Activated naive CD8-positive, alpha-beta T cell treated with anti-CD3 and anti-CD28 coated beads, Interleukin-2, amount 10 ng/mL, durations not matched to agents 7 days and 5 days (primary cell): ENCODE data around the gene LRP1B. TPM values are rescaled to one million over a fixed set of nuclear protein-coding genes. Genes with fewer than 3 reads are reported as not detected.

Source experiments
- ATAC-seq: fragments of 150-1000 bp; cut with Tn5 transposase; one replicate; pipeline ENCODE4 v1.10.0; 2021; ENCODE audit warnings: low read depth, moderate library complexity
- POLR2A ChIA-PET: fragments of 350-600 bp; sonication (Branson Sonifier 250); formaldehyde crosslinking; loops from one replicate; lab custom pipeline; 2021; ENCODE audit warnings: antibody characterized with exemption; lab: Charles Lee
- DNase-seq: peaks from one replicate; pipeline ENCODE4 v3.0.0; 2021
- H3K27ac Mint-ChIP-seq: one replicate; pipeline ENCODE4 v1.8.0; 2022; ENCODE audit warnings: mild to moderate bottlenecking, mixed read lengths
- H3K27me3 Mint-ChIP-seq: one replicate; pipeline ENCODE4 v1.8.0; 2022; ENCODE audit warnings: mild to moderate bottlenecking, moderate library complexity, mixed read lengths
- H3K36me3 Mint-ChIP-seq: one replicate; pipeline ENCODE4 v1.8.0; 2021; ENCODE audit warnings: mild to moderate bottlenecking, mixed read lengths
- H3K4me1 Mint-ChIP-seq: one replicate; pipeline ENCODE4 v1.8.0; 2021; ENCODE audit warnings: mixed read lengths
- H3K4me3 Mint-ChIP-seq: one replicate; pipeline ENCODE4 v1.8.0; 2022; ENCODE audit warnings: mild to moderate bottlenecking, moderate library complexity, mixed read lengths
- H3K9me3 Mint-ChIP-seq: one replicate; pipeline ENCODE4 v1.8.0; 2021; ENCODE audit warnings: mixed read lengths
- total RNA-seq, 2 experiments: library from RNA; stranded (reverse); gene quantifications; one replicate each; pipeline ENCODE4 v1.2.3, GENCODE V29; 2021

Gene LRP1B
- total RNA-seq, 2 experiments from 2014 or later: not detected

DNA sequence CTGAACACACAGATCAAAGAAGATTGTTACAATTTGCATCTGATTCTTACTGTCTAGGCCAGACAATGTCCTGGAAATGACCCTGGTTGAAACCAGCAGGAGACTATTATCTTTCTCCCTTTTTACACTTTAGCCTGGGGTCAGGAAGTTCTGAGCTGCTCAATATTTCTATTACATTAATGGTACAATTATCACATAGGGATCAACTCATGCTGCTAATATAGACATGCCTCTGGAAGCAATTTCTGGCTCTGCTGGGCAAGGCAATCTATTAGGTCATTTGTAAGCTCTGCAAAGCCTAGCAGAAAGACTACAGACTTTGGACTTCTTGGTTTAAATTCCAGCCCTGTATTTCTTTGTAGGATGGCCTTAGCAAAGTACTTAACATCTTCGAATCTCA is 205.3 kb downstream of the LRP1B start:
- Mint-ChIP-seq H3K4me3 (no peak overlapping the region), H3K36me3 (no peaks in the 10 kb centered on the region), H3K9me3 (peaks cover 2% of the 10 kb centered on the region), H3K27me3 (no peaks in the 10 kb centered on the region), H3K27ac (no peak overlapping the region), H3K4me1 (no peaks in the 10 kb centered on the region)
- DNase-seq (no peak), ATAC-seq (no peak)
- POLR2A ChIA-PET: no interaction called here

DNA sequence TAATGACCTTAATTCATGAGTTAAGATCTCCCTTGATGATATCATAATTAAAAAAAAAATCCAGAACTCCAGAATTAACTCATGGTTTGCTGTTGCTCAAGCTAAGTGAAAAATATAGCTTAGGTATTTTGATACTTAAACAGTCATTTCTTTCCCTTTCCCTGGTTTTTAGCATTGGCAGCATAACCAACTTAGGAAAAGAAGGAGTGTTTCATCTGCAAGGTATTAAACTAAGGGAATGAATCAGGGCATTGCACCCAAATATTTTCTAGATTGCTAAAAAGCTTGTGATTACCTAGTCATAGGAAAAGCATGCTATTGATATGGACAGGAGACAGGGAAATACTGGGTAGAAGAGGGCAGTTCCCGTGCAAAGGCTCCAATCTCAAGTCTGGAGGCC is 207.2 kb downstream of the LRP1B start:
- Mint-ChIP-seq H3K4me3 (no peak overlapping the region), H3K36me3 (no peaks in the 10 kb centered on the region), H3K9me3 (no peaks in the 10 kb centered on the region), H3K27me3 (no peaks in the 10 kb centered on the region), H3K4me1 (no peaks in the 10 kb centered on the region), H3K27ac (no peak overlapping the region)
- ATAC-seq: no peak
- DNase-seq: no peak
- POLR2A ChIA-PET: no interaction called here

DNA sequence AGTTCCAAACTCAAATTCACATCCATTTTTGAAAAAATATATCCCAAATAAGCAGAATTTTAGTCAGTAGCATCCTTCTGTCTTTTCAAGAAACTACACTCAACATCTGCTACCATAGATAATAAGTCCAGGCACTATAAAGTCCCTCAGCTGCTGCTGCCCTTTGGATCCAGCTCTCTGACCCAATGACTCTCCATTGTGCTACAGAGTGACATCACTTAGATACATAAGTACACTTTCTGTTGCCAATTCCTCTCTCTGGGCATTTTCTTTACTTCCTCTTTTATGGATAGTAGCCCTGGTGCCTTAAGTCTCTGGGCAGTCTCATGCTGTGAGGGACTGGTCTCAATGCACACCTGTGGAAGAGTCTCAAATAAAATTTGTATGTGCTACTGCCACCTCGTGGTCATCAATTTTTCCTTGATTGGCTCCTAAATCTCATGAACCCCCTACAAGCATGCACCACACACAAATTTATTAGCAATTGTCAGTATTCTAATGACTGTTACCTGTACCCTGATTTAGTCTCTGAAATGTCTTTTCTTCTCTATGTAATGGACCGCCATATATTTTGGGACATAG is 219.2 kb downstream of the LRP1B start:
- H3K36me3 Mint-ChIP-seq: no peaks in the 10 kb centered on the region
- H3K27me3 Mint-ChIP-seq: no peaks in the 10 kb centered on the region
- H3K4me1 Mint-ChIP-seq: no peaks in the 10 kb centered on the region
- POLR2A ChIA-PET: no interaction called here
- DNase-seq (no peak), ATAC-seq (no peak)
- no peak overlapping the region for H3K4me3 Mint-ChIP-seq
- peaks cover 6% of the 10 kb centered on the region for H3K9me3 Mint-ChIP-seq
- H3K27ac Mint-ChIP-seq: no peak overlapping the region

DNA sequence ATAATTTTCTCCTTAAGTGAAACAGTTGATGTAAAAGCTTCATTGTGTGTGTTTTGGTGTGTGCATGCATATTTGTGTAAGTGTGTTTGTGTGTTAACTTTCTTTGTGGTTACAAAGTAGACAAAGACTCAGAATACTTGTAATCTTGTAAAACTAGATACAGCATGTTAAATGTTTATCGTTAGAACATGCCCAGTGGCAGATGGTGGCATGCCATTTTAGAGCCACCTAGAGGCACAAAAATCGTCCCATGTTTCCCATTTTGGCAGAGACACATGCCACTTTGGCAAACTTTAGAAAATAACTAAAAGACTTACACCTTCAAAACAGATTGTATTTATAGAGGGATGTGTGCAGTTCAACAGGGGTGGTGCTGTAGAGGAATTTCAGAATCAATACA is 224.1 kb downstream of the LRP1B start:
- POLR2A ChIA-PET: no interaction called here
- H3K4me3 Mint-ChIP-seq: no peak overlapping the region
- H3K9me3 Mint-ChIP-seq: no peaks in the 10 kb centered on the region
- no peaks in the 10 kb centered on the region for H3K27me3 Mint-ChIP-seq
- no peak overlapping the region for H3K27ac Mint-ChIP-seq
- DNase-seq (no peak), ATAC-seq (no peak)
- no peaks in the 10 kb centered on the region for H3K4me1 Mint-ChIP-seq
- H3K36me3 Mint-ChIP-seq: no peaks in the 10 kb centered on the region

DNA sequence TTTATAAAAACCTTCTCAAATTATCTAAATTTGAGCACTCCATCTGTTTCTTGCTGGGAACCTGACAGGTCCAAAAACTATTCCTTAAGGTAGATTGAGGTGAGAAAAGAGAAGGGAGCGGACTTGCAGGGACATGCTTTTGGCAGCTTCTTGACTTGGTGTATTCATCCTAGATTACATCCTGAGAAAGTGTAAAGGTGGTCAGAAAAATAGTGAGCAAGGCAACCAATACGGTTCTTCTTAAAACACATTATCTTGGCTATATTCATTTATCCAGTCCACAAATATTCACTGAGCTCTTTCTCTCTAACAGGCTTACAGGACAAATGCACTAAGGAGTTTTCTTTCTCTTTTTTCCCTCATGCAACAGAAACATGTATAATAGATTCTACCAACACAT is 230.0 kb downstream of the LRP1B start:
- ATAC-seq: no peak
- DNase-seq: no peak
- Mint-ChIP-seq H3K27ac (no peak overlapping the region), H3K27me3 (no peaks in the 10 kb centered on the region), H3K9me3 (no peaks in the 10 kb centered on the region), H3K4me1 (no peaks in the 10 kb centered on the region), H3K4me3 (no peak overlapping the region), H3K36me3 (no peaks in the 10 kb centered on the region)
- POLR2A ChIA-PET: no interaction called here

DNA sequence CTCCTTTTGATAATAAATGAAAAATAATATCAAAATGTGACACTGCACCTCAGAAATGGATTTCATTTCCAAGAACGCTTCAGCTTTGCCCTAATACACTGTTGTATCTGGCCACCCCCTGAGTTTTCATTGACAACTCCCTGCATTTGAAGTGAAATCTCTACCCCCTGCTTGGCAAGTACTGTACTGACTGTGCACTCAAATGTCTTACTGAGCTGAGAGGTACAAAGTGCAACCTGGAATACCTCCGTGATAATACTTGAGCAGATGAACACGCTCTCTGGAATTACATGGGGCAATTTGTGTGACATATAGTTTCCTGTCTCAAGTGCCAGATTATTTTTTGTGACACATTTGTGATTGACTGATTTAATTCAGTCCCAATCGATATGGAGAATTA is 231.1 kb downstream of the LRP1B start:
- Mint-ChIP-seq H3K9me3 (no peaks in the 10 kb centered on the region), H3K36me3 (no peaks in the 10 kb centered on the region), H3K27ac (no peak overlapping the region), H3K27me3 (no peaks in the 10 kb centered on the region), H3K4me1 (no peaks in the 10 kb centered on the region), H3K4me3 (no peak overlapping the region)
- DNase-seq (no peak), ATAC-seq (no peak)
- POLR2A ChIA-PET: no interaction called here

DNA sequence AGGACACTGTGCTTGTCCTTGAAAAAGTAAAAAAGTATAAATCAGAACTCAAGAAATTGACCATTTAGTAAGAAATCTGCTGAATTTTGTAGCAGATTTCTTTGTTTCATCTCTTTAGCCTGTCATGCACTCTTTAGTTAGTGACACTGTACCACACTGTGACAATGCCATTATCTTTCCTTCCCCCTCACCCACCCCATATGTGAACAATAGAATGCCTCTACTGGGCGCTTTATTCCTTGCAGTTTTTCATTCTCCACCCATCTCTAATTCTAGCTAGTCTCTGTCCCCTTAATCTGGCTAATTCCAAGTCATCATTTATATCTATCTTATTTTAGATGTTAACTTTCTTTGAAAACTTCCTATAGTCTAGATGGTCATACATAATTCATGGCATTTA is 241.0 kb downstream of the LRP1B start:
- Mint-ChIP-seq H3K27ac (no peak overlapping the region), H3K4me1 (no peaks in the 10 kb centered on the region), H3K9me3 (no peaks in the 10 kb centered on the region), H3K4me3 (no peak overlapping the region), H3K36me3 (no peaks in the 10 kb centered on the region), H3K27me3 (no peaks in the 10 kb centered on the region)
- DNase-seq: no peak
- ATAC-seq: no peak
- POLR2A ChIA-PET: no interaction called here

DNA sequence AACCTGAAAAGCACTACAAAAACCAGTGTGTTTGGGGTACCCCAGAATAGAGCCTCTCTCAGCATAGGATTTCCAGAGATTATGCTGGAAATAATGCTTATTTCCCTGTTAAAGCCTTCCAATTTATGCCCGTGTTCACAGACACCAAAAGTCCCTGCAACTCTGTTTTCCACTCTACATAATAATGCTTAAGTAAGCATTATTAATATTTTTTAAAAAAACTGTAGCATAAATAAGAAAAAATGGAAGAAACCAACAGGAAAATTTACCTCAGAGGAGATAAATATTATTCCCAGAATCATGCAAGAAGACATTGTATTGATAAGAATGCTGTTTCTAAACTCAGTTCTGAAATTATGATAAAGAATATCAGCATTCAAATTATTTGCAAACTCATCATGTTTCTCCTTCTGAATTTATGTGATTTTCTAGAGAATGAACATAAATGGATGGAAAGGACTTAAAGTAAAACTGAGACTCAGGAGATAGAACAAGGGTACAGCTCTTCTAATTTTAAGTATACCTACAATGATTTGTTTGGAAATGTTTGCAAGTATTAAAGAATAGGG is 241.7 kb downstream of the LRP1B start:
- no peaks in the 10 kb centered on the region for H3K9me3 Mint-ChIP-seq
- no peak overlapping the region for H3K4me3 Mint-ChIP-seq
- H3K27ac Mint-ChIP-seq: no peak overlapping the region
- no peaks in the 10 kb centered on the region for H3K27me3 Mint-ChIP-seq
- H3K36me3 Mint-ChIP-seq: no peaks in the 10 kb centered on the region
- no peaks in the 10 kb centered on the region for H3K4me1 Mint-ChIP-seq
- DNase-seq: no peak
- ATAC-seq: no peak
- POLR2A ChIA-PET: no interaction called here

DNA sequence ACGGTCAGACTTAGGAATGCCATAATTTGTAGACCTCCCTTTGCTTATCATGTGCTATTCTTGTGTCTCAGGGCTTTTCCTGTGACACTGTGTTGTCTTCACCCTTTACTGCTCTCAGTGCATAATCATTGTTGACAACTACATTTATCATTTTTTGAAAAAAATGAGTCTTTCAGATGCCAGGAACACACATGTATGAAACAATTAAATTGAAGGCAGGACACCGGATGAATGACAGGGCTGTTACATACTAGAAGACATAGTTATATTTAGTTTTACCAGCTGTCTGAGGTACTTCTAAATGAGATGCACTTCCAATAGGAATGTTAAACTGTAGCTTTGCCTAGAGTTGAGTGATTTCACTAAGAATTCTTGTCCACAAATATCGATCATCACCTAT is 243.5 kb downstream of the LRP1B start:
- H3K4me3 Mint-ChIP-seq: no peak overlapping the region
- H3K36me3 Mint-ChIP-seq: no peaks in the 10 kb centered on the region

DNA sequence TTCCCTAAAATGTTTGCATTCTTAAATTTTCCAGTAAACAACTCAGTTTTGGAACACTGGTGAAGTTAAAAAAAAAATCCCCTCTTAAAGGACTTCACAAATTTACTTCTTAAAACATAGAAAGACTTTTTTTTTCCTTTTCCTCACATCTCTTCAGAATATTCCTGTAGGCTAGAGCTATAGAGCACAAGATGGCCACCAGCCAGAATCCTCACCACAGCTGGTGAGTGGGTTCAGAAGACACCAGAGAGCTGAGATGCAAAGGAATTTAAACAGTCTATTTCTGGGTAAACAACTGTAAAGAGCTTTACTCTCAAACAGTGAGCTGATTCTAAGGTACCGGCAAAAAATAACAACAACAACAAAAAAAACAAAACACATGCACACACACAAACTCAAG is 252.8 kb downstream of the LRP1B start:
- H3K4me3 Mint-ChIP-seq: no peak overlapping the region
- H3K27me3 Mint-ChIP-seq: no peaks in the 10 kb centered on the region
- no peak for DNase-seq
- no peaks in the 10 kb centered on the region for H3K9me3 Mint-ChIP-seq
- H3K27ac Mint-ChIP-seq: no peak overlapping the region
- POLR2A ChIA-PET: no interaction called here
- H3K36me3 Mint-ChIP-seq: no peaks in the 10 kb centered on the region
- H3K4me1 Mint-ChIP-seq: no peaks in the 10 kb centered on the region
- ATAC-seq: no peak

More for the DNA sequence above, 243.5 kb downstream of the LRP1B start:
- H3K9me3 Mint-ChIP-seq: no peaks in the 10 kb centered on the region
- no peaks in the 10 kb centered on the region for H3K27me3 Mint-ChIP-seq
- DNase-seq: no peak
- no peak for ATAC-seq
- POLR2A ChIA-PET: no interaction called here
- no peak overlapping the region for H3K27ac Mint-ChIP-seq
- no peaks in the 10 kb centered on the region for H3K4me1 Mint-ChIP-seq

DNA sequence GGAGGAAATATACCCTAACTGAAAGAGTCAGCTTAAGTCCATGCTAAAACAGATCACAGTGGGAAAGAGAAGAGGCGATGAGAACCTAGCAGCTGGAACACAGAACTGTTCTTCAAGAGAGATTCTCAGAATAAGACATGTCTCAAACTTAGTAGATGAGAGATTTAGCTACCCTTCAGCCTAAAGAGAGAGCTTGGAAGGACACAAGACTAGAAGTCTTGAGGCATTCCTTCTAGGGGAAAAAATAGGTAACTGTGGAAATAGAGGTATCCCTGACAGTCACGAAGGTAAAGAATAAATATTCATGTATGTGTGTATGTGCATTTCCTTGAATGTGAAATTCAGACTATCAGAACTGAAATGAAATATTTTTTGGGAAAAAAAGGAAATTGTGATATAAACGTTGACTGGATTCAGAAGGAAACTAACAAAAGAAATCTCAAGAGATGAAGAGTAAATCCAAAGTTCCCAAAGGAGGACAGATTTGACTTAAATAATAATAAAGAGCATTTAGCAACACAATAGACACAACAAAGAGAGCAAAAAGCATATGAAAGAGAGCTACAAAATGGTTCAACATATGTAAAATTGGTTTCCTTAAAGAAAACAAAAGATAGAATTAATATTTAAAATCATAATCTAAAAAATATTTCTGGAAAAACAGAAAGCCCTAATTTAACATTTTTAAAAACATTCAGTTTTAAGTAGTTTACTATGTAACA is 258.7 kb downstream of the LRP1B start:
- no peaks in the 10 kb centered on the region for H3K4me1 Mint-ChIP-seq
- peaks cover 3% of the 10 kb centered on the region for H3K9me3 Mint-ChIP-seq
- H3K27ac Mint-ChIP-seq: no peak overlapping the region
- no peaks in the 10 kb centered on the region for H3K27me3 Mint-ChIP-seq
- no peaks in the 10 kb centered on the region for H3K36me3 Mint-ChIP-seq
- POLR2A ChIA-PET: no interaction called here
- H3K4me3 Mint-ChIP-seq: no peak overlapping the region
- DNase-seq (no peak), ATAC-seq (no peak)

DNA sequence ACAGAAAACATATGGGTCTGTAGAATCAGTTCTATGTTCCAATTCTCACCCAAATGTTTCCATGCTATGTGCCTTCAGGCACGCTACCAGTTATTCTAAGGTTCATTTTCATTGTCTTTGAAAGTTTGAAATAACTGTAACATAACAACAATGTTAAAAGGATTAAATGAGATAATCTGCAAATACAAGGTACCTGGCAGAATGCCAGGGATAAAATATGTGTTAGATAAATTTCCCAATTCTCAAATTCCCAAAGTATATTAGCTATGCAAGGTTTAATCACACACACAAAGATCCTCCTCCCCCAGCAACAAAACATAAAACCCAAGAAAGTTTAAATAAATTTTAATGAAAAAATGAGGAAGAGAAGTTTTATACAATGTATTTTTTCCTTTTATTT is 261.2 kb downstream of the LRP1B start:
- no peak for ATAC-seq
- peaks cover 4% of the 10 kb centered on the region for H3K9me3 Mint-ChIP-seq
- H3K4me1 Mint-ChIP-seq: no peaks in the 10 kb centered on the region
- no peak overlapping the region for H3K4me3 Mint-ChIP-seq
- DNase-seq: no peak
- H3K27me3 Mint-ChIP-seq: no peaks in the 10 kb centered on the region
- no peak overlapping the region for H3K27ac Mint-ChIP-seq
- H3K36me3 Mint-ChIP-seq: no peaks in the 10 kb centered on the region
- POLR2A ChIA-PET: no interaction called here

DNA sequence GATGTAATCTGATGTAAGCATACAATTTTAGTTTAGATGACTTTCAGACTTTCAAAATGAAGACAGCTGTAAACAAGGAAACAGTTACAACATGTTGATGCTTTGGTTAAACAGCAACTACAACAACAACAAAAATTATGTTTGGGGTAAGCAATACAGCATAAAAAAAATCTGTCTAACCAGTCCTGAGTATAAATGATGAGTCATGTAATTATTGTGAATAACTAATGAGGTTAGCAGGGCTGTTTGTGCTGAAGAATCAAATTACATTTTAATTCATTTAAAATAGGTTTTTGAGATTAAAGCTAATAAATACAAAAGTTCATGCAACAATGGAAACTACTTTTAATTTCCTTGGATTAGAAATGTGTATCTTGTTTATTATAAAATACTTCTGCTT is 266.9 kb downstream of the LRP1B start:
- POLR2A ChIA-PET: no interaction called here
- H3K27me3 Mint-ChIP-seq: no peaks in the 10 kb centered on the region
- H3K4me1 Mint-ChIP-seq: no peaks in the 10 kb centered on the region
- no peaks in the 10 kb centered on the region for H3K36me3 Mint-ChIP-seq
- no peak overlapping the region for H3K27ac Mint-ChIP-seq
- peaks cover 3% of the 10 kb centered on the region for H3K9me3 Mint-ChIP-seq
- no peak overlapping the region for H3K4me3 Mint-ChIP-seq
- no peak for ATAC-seq
- DNase-seq: no peak

DNA sequence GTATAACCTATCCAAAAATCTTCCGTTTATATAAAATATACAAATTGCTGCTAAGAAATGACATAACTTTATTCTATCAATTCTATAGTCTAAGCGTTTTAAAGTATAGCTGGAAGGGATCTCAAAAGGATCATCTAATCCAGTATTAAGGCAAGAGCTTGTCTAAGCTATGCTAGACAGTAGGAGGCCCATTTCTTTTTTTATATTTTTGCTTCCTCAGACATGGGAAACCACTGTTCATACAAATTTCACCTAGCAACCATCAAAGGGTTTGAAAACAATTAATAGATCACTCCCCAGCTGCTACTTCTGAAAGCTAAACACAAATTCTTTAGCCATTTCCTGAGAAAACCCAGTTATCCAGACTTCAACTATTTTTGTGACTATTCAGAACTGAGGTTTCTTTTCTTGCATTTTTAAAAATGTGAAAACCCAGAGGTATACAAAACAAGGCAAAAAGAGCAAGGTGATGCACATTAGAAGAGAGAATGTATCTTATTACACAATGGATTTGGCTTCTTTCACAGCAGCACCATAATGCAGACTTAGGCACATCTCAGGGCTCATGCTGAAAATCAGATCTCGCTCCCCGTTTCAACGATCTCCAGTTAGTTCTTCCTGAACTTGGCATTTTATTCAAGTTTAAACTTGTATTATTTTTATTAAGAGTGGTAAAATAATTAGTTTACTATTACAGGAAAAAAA is 274.4 kb downstream of the LRP1B start:
- Mint-ChIP-seq H3K9me3 (peaks cover 4% of the 10 kb centered on the region), H3K27ac (no peak overlapping the region), H3K4me3 (no peak overlapping the region), H3K27me3 (no peaks in the 10 kb centered on the region), H3K36me3 (no peaks in the 10 kb centered on the region), H3K4me1 (no peaks in the 10 kb centered on the region)
- ATAC-seq (no peak), DNase-seq (no peak)
- POLR2A ChIA-PET: no interaction called here
